IPS-18c (cell line): ENCODE measurements around the gene SORCS3.

ENCODE experiments used
- H3K4me3 ChIP-seq: 2 replicates; pipeline ENCODE4 v1.7.0; 2013; ENCODE audit warnings: low read depth, mild to moderate bottlenecking, low read length, moderate library complexity; ENCODE audit not compliant: insufficient read depth
- H3K9me3 ChIP-seq: one replicate; pipeline ENCODE4 v1.6.1; 2013; ENCODE audit warnings: mild to moderate bottlenecking, low read length, moderate library complexity; ENCODE audit not compliant: control insufficient read depth, insufficient read depth

The SORCS3 gene

DNA sequence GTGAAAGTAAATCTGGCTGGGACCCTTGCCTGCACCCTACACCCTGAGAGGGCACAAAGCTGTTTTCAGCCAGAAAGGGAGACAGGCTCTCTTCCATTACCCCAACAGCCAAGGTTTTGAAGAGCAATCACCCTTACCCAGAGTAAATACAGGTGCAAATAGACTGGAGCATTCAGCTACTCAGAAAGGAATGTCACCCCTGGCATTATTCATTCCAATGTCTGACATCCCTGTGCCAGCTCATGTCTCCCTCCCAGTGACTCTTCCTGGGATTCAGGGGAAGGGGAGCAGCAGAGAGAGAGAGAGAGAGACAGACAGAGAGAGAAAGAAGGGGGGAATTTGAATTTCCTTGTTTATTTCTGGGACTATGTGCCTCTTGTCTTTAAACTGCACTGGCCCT is 611.8 kb downstream of the SORCS3 start:
- Histone ChIP-seq H3K9me3 (no peaks in the 10 kb centered on the region), H3K4me3 (no peak overlapping the region)

GRCh38 chr10:105253515-105254212 is 612.6 kb downstream of the SORCS3 start:
- H3K4me3 ChIP-seq: no peak overlapping the region
- no peaks in the 10 kb centered on the region for H3K9me3 ChIP-seq

GRCh38 chr10:105258036-105258673 is 617.1 kb downstream of the SORCS3 start:
- H3K4me3 ChIP-seq: no peak overlapping the region
- H3K9me3 ChIP-seq: no peaks in the 10 kb centered on the region

DNA sequence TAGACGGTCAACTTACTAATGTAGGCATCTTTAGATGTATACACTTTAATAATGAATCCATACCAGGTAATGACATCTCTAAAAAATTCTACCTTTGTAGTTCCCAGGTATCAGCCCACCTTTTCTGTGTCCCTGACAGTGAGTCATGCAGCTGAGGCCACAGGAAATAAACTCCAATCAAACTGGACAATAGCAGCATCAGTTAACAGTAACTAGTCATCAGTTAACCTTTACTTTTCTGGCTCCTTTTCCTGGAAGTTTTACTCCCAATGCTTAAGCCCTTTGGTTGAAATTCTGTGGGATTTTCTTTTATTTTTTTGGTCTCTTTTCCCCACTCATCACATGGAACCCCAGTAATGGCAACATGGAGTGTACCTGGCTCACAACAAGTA is 617.6 kb downstream of the SORCS3 start:
- no peak overlapping the region for H3K4me3 ChIP-seq
- no peaks in the 10 kb centered on the region for H3K9me3 ChIP-seq

DNA sequence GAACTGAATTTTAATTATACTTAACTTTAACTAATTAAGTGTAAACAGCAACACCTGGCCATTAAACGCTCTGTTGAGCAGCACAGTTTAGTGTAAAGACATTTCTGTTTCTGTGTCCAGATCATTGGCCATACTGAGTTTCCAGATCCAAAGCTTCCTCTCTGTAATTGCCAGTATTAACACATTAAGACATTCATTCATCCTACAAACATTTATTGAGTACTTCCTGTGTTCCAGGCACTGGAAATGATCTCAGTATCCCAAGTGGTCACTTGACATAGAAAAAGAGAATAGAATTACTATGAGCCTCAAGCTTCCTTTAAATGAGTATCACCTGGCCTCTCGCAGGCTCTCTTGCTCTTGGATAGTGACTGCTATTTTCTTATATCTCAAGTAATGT is 618.1 kb downstream of the SORCS3 start:
- H3K9me3 ChIP-seq: no peaks in the 10 kb centered on the region
- H3K4me3 ChIP-seq: no peak overlapping the region

DNA sequence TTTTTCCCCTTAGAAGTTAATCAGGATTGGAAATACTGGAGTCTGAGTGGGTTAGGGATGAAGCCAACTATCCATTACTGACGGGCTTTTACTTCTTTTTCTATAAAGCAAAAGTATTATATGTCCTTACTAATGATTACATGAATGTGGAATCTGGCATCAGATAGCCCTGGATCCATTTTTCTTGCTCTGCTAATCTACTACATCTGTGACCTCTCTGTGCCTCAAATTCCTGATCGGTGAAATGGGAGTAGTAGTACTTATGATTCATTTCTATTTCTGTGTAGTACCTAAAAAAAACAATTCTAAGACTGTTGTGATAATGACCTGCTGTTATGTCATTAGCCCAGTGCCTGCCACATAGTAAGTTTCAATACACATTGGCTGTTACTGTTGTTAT is 621.6 kb downstream of the SORCS3 start:
- Histone ChIP-seq H3K9me3 (no peaks in the 10 kb centered on the region), H3K4me3 (no peak overlapping the region)

GRCh38 chr10:105266966-105267539 is 626.0 kb downstream of the SORCS3 start:
- no peaks in the 10 kb centered on the region for H3K9me3 ChIP-seq
- H3K4me3 ChIP-seq: no peak overlapping the region

- Histone ChIP-seq H3K9me3 (peaks cover 2% of the 10 kb centered on the region), H3K4me3 (no peak overlapping the region)
Observed at GRCh38 chr10:105268961-105269360, 627.9 kb downstream of the SORCS3 start.

DNA sequence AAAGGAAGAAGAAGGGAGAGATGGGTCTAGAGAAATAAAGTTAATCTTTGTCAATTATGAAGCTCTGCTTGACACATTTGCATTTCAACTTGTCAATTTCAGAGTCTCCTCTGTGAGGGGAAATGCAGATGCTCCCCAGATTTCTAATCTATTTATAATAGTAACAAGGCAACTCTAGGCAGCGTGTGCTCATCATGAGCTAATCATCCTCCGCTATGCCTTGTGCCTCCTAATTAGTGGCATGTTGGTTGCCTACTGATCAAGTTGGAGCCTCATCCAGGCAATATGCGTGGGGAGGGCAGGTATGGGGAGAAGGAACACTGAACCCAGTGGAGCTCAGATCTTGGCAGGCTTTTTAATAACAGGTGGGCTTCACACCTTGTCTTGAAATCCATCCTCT is 628.6 kb downstream of the SORCS3 start:
- peaks cover 2% of the 10 kb centered on the region for H3K9me3 ChIP-seq
- no peak overlapping the region for H3K4me3 ChIP-seq

- no peak overlapping the region for H3K4me3 ChIP-seq
Observed at GRCh38 chr10:105274556-105275070, 633.5 kb downstream of the SORCS3 start.

GRCh38 chr10:105278439-105278838 is 637.3 kb downstream of the SORCS3 start:
- Histone ChIP-seq H3K4me3 (no peak overlapping the region), H3K9me3 (peaks cover 2% of the 10 kb centered on the region)

More at GRCh38 chr10:105274556-105275070, 633.5 kb downstream of the SORCS3 start:
- peaks cover 2% of the 10 kb centered on the region for H3K9me3 ChIP-seq

DNA sequence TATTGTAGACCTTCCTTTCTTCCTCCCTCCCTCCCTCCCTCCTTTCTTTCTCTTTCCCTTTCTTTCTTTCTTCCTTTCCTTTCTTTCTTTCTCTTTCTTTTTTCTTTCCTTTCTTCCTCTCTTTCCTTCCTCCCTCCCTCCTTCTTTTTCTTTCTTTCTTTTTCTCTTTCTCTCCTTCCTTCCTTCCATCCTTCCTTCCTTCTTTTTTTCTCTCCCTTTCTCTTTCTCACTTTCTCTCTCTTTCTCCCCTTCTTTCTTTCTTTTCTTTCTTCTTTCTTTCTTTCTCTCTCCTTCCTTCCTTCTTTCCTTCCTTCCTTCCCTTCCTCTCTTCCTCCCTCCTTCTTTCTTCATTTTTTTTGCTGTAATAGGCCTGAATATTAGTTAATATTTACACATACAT is 638.0 kb downstream of the SORCS3 start:
- no peak overlapping the region for H3K4me3 ChIP-seq
- H3K9me3 ChIP-seq: no peaks in the 10 kb centered on the region

- Histone ChIP-seq H3K9me3 (no peaks in the 10 kb centered on the region), H3K4me3 (no peak overlapping the region)
Observed at GRCh38 chr10:105280895-105281294, 639.8 kb downstream of the SORCS3 start.

GRCh38 chr10:105284476-105285215 is 643.6 kb downstream of the SORCS3 start:
- H3K4me3 ChIP-seq: no peak overlapping the region
- H3K9me3 ChIP-seq: no peaks in the 10 kb centered on the region

GRCh38 chr10:105288026-105288425 is 646.9 kb downstream of the SORCS3 start:
- Histone ChIP-seq H3K9me3 (no peaks in the 10 kb centered on the region), H3K4me3 (no peak overlapping the region)

- no peaks in the 10 kb centered on the region for H3K9me3 ChIP-seq
- H3K4me3 ChIP-seq: no peak overlapping the region
Observed at GRCh38 chr10:105288613-105289012, 647.5 kb downstream of the SORCS3 start.

DNA sequence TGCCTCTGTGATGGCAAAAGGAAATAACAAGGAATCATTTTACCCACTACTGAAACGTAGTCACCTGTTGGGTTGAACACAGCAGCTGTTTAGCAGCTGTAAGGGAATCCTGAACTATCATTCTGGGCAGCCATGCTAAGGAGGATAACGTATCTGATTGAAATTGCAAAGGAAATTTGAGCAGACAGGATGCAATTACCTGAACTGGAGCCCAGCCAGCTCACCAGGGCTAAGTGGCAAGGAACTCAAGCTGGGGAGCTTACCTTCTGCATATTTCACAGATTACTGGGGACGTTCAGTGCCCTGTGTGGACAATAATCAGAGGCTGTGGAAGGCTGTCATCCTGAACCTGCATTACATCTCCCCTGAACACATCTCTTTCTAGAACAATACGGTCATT is 650.5 kb downstream of the SORCS3 start:
- Histone ChIP-seq H3K4me3 (no peak overlapping the region), H3K9me3 (no peaks in the 10 kb centered on the region)

DNA sequence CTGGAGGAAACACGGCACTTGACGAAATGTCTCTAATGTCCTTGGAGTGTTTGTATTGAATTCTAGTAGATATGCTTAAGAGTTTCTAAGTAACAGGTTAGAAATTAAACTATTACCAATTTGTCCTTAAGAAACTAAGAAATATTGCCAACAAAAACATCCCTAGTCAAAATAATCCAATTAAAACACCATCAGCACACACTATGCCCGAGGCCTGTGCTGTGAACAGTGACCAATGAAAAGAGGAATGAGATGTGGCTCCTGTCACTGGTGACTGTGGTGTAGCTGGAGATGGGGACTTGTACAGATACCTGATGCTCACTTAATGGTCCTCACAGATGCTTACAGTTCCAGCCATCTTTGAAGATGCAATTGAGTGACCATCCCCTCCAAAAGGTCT is 651.1 kb downstream of the SORCS3 start:
- Histone ChIP-seq H3K4me3 (no peak overlapping the region), H3K9me3 (no peaks in the 10 kb centered on the region)
